NCI-H146 treated with DMSO at 0.1 percent for 48 hours (cell line): ENCODE results near the gene BLCAP.
"Not testable (repeated sequence)": the region's sequence is repeated elsewhere in the genome, so short reads cannot be mapped to it uniquely, and the experiment has no call there.

Source experiments
- DNase-seq: peaks from one replicate; lab custom pipeline; 2025; ENCODE audit not compliant: unreplicated experiment; lab: John Stamatoyannopoulos, UW

BLCAP gene

GRCh38 chr20:37558306-37558705 lies 30.6 kb upstream of the BLCAP start:
- DNase-seq = no peak

- DNase-seq = no peak
Observed at GRCh38 chr20:37556538-37556937, 28.9 kb upstream of the BLCAP start.

GRCh38 chr20:37554721-37555298 lies 27.1 kb upstream of the BLCAP start:
- not testable (repeated sequence) for DNase-seq

GRCh38 chr20:37552415-37552814 lies 24.7 kb upstream of the BLCAP start:
- no peak for DNase-seq

GRCh38 chr20:37551660-37552059 lies 24.0 kb upstream of the BLCAP start:
- DNase-seq = not testable (repeated sequence)

GRCh38 chr20:37550101-37550920 lies 22.6 kb upstream of the BLCAP start:
- not testable (repeated sequence) for DNase-seq

- DNase-seq = no peak
Observed at GRCh38 chr20:37547912-37548311, 20.2 kb upstream of the BLCAP start.

GRCh38 chr20:37545516-37545915 lies 17.8 kb upstream of the BLCAP start:
- no peak for DNase-seq

GRCh38 chr20:37544386-37544785 lies 16.7 kb upstream of the BLCAP start:
- DNase-seq = no peak

- DNase-seq = no peak
Observed at GRCh38 chr20:37543828-37544227, 16.2 kb upstream of the BLCAP start.

GRCh38 chr20:37542281-37542680 lies 14.6 kb upstream of the BLCAP start:
- DNase-seq = peak; percentile 35

- DNase-seq = no peak
Observed at GRCh38 chr20:37541326-37541725, 13.7 kb upstream of the BLCAP start.

GRCh38 chr20:37540838-37541237 lies 13.2 kb upstream of the BLCAP start:
- not testable (repeated sequence) for DNase-seq

GRCh38 chr20:37540001-37540400 lies 12.3 kb upstream of the BLCAP start:
- no peak for DNase-seq

- DNase-seq = no peak
Observed at GRCh38 chr20:37539424-37539823, 11.7 kb upstream of the BLCAP start.

- DNase-seq = no peak
Observed at GRCh38 chr20:37538003-37538402, 10.3 kb upstream of the BLCAP start.

- no peak for DNase-seq
Observed at GRCh38 chr20:37537505-37537904, 9.8 kb upstream of the BLCAP start.

- DNase-seq = peak; percentile 19
Observed at GRCh38 chr20:37535443-37536132, 7.9 kb upstream of the BLCAP start.

GRCh38 chr20:37534401-37535157 lies 6.9 kb upstream of the BLCAP start:
- peak; percentile 73 for DNase-seq

GRCh38 chr20:37533154-37533715 lies 5.6 kb upstream of the BLCAP start:
- no peak for DNase-seq

GRCh38 chr20:37531856-37532255 lies 4.2 kb upstream of the BLCAP start:
- no peak for DNase-seq
